Epidermal melanocyte (primary cell): ENCODE measurements around the gene PDZRN4.
"Not testable (repeated sequence)": the region's sequence is repeated elsewhere in the genome, so short reads cannot be mapped to it uniquely, and the experiment has no call there.

Source experiments
- DNase-seq: peaks from one replicate; pipeline ENCODE4 v3.0.0; 2011; ENCODE audit warnings: low spot score; ENCODE audit not compliant: insufficient read length

The PDZRN4 gene

DNA sequence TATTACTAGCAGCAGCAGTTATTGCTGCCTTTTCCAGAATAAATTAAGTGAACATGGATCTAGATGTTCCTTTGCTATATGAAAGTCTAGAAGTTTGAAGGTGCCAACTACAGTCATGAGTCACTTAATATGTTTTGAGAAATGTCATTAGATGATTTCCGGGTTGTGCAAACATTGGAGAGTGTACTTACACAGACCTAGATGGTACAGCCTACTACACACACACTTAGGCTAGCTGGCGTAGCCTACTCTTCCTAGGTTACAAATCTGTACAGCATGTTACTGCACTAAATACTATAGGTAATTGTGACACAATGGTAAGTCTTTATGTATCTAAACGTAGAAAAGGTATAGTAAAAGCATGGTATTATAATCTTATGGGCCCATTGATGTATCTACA, 368.1 kb downstream of the PDZRN4 start:
- no peak for DNase-seq

DNA sequence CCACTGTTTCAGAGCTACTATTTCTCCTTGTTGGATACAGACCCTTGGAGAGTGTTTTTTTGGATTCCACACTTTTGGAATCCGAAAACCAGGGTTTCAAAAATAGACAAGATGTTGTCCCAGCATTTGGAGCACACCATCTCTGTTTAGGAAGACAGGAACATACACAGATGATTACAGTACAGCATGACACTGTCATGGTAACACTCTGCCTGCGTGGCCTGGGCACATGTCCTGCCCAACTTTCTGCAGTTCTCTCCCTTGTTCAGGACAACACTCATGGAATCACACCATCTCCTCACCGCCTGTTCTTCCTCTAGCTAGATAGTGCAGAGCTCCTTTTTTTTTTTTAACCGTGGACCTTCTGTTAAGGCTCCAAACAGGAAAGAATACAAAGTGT, 369.2 kb downstream of the PDZRN4 start:
- no peak for DNase-seq

DNA sequence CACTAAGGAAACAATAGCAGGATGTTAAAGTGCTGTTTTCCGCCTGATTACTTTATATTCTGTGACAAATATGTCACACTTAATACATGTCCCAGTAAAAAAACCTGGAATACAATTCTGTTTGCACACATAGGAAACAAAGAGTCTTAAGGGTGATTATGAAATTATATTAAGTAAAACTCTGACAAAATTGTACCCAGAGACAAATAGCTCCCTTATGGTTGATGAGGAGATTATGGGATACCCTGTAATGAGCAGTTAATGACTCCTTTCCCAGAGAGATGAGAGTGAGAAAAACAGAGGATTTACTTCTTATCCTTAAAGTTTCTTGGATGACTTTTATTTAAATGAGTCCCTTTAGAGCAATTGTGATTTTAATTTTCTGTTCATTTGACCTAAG, 370.6 kb downstream of the PDZRN4 start:
- DNase-seq, result no peak

DNA sequence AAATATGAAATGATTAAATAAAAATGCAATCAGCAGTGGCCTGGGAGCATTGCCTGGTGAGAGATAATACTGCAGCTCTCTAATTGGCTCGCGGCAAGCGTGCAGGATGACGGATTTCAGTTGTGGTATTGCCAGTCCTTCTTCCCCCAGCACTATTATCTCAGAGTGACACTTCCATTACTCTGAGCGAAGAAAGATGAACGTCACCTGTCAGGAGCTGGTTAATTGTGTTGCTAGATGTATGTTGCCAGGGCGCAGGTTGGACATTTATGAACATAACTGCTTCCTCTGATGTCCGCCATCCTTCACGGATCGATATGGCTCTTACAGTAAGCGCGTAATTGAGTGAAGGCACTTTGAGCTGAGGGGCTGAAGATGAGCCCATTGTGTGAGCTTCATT, 374.9 kb downstream of the PDZRN4 start:
- no peak for DNase-seq

DNA sequence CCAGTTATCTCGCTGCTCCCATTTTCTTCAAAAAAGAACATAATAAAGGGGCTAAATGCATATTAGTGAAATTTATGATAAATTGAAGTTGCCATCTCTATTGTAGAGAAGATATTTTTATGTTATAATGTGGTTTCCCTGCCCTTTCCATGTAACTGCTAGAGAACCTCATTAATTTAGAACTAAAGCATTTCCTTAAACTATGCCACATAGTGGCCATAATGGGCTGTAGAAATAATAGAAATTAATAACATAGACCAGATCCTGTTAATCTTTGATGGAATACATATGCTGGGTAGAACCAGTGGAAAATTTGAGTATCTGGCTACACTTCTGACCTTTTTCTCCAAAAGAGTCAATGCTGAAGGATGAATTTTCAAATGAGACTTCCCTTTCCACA, 376.7 kb downstream of the PDZRN4 start:
- no peak for DNase-seq

DNA sequence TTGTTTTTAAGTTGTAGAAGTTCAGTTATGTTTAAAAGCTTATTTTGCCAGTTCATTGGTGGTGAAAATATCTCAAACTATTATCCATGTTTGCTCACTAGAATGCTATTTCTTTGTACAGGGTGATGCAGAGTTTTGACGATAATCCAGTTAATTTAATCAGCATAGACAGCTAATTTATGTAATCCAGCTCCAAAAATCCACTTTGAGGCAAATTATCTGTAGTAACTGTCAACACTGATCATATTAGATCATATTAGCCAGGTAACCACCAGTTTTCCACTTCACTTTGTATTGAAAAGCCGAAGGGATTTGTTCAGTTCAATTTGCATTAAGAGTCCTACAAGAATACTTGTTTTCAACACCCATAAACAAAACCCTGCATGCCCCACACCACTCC, 378.6 kb downstream of the PDZRN4 start:
- no peak for DNase-seq

DNA sequence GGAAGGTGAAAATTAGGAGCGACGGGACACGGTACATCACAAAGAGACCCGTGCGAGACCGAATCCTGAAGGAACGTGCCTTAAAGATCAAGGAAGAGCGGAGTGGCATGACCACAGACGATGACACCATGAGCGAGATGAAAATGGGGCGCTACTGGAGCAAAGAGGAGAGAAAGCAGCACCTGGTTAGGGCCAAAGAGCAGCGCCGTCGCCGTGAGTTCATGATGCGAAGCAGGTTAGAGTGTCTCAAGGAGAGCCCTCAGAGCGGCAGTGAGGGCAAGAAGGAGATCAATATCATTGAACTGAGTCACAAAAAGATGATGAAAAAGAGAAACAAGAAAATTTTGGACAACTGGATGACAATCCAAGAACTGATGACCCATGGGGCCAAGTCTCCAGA, 385.3 kb downstream of the PDZRN4 start:
- no peak for DNase-seq

DNA sequence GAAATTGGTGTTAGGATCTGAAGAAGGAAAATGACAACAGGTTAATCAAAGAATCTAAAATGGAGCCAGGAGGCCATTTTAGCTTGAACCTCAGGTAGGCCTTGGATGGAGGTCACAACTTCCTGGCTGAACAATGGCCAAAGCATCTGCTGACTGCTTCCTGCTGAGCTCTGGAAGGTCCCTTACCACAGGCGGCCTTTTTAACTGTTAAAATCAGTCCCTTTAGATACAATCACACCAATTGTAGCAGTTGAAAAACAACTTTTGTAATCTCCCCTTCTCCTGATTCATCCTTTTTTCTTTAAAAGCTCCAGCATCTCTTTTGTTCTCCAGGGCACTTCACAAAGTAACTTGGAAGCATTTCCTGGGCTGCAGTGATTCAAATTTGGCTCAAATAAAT, 388.8 kb downstream of the PDZRN4 start:
- no peak for DNase-seq

DNA sequence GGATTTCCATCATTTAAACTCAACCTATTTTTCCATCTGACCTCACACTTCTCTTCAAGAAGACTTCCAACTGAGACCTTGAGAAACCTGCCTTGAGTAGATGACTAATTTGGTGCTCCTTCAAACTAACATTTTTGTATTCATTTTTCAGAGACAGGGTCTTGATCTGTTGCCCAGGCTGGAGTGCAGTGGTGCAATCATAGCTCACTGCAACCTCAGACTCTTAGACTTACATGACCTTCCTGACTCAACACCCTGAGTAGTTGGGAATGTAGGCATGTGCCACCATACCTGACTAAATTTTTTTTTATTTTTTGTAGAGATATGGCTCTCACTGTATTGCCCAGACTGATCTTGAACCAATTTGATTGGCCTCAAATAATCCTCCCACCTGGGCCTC, 389.9 kb downstream of the PDZRN4 start:
- DNase-seq, result no peak

DNA sequence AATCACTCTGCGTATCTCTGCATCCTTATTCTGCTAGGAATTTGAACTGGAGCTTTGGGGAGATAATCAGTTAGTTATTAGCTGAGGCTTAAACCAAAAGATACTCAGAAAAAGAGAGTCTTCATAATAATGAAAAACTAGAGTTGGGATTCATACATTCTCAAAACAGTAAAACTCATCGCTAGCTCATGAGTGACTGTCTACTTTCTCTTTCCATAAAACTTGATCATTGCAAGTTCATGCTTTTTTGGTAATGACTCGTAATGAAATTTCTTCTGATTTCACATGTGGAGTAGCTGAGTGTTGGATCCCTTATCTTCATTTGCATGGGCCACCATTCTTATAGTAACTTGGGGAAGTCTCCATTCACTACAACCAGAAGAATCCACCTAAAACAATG, 397.7 kb downstream of the PDZRN4 start:
- DNase-seq, result no peak

DNA sequence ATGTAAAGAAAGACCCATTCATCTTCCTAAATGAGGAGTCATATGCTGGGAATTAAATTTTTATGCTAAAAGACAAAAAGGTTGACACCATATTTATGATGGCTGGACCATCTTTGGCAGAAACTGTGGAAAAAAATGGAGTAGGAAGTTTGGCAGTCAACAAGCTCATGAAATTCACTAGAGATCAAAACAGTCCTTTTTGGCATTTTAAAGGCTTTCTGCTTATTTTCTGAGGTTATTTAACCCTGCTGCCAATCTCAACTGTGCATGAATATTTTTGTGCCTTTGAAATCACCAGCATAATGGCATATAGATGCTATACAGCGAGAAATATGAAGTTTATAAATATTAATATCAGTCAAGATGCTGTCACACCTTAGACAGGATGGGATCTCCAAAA, 399.5 kb downstream of the PDZRN4 start:
- no peak for DNase-seq

DNA sequence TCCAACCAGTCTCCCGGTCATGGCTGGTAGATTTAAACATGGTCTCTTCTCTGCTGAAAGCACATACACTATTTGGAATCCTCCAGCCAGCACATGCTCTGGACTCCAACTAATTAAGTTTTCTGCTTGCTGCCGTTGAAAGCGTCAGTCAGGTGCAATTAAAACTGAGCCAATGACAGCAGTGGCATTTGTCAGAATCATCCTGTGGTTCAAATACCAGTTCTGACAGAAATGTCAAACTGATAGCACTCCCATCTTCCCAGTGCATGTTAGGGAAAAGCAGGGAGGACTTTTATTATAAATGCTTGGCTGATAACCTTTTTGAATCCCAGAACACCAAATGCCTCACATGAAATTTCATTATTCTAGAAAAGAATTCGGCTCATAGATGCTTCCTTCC, 401.8 kb downstream of the PDZRN4 start:
- DNase-seq, result no peak

DNA sequence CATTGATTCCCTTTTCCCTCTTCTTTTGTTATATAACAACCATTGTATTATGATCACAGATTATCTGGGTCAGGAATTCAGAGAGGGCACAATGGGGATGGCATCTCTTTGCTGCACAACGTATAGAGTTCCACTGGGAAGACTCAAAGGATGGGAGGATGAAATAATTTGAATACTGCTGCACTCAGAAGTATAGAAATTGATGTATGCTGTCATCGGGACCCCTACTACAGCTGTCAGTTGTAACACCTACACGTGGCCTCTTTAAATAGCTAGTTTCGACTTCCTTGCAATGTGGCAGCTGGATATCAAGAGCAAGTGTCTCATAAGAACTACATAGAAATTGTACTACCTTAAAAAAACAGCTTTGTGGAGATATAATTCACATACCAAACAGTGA, 408.1 kb downstream of the PDZRN4 start:
- no peak for DNase-seq

DNA sequence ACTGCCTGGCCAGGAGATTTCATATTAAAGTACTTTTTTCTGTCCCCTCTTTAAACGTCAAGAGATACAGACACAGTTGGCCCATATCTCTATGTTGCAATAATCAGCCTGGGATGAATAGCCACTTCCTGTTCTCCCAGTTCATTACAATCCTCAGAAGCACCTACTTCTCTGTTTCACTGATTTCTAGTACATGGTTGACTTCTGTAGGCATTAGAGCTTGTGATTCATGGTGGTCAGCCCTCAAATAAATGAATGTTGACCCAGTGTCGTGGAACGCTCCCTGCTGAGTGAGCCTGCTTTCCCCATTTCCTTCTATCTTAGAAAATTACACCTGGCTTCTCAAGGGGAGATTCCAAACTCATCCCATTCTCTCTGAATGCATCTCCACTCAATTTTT, 416.7 kb downstream of the PDZRN4 start:
- DNase-seq, result no peak

DNA sequence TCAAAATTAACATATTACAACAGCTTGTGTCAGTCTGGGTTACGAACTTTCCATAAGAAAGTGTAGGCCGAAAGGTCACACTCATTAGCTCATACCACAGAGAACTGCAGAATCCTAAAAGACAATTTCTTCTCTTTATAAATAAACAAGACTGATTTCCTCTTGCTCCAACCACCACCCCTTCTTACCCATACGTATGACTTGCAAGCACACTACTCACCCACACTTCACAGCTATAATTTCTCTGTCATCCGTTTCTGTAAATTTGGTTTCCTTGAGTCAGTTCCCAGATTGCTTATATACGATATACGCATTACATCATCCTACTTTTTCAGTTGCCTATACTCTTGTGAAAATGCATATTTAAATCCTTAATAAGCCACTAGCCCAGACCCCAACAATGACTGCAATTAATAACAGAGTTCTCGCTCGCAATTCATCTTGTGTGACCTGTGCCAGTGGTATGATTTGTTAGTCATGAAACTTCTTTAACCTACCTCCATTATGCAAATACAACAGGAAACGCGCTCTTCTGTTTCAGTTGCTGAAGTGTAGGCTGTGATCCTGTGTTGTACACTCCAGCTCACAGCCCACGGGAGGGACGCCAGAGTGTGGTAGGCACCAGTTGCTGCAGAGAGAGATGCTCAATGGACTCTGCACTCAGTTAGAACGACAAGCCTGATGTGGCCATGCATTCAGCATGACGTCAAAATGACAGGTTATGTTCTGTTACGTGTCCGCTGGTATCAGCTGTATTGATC, 417.6 kb downstream of the PDZRN4 start:
- DNase-seq, result no peak

DNA sequence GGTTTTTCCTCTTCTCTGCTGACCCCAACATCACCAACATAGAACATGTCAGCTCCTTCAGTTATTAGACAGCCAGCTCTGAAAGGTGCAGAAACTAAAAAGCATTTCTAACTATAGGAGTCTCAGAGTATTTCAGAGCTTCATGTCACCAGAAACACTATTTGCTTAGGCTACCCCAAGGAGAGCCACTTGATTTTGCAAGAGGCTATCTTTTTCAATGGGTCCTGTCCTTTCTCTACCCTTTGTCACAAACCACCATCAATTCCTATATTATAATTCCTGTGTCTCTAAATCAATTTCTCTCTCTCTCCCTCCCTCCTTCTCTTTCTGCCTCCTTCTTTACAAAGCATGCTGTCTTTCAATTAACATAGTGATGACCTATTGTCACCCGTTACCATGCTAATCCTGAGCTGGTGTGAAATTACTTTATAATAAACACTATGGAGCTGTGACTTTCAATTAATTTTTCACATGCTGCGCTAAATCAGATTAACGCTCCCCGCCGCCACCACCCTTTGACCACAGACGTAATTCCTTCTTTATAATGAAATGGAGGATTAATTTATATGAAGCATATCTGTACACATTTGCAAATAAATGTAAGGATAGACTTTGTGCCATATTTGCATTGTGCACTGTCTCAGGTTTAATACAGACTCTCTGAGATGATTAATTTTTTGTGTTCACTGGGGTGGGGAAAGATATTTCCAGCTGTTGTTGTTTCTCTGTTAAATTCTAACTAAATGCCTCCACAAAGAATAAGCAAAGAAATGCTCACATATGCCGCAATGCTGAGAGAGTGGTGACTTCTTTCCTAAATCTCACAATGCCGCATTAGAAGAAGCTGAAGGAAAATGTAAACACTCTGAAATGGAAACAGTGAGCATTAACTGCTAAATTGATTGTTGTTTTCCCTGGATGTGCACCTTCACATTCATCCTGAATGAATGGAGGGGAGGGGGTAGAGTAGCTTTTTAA, 418.6 kb downstream of the PDZRN4 start:
- DNase-seq, result no peak

DNA sequence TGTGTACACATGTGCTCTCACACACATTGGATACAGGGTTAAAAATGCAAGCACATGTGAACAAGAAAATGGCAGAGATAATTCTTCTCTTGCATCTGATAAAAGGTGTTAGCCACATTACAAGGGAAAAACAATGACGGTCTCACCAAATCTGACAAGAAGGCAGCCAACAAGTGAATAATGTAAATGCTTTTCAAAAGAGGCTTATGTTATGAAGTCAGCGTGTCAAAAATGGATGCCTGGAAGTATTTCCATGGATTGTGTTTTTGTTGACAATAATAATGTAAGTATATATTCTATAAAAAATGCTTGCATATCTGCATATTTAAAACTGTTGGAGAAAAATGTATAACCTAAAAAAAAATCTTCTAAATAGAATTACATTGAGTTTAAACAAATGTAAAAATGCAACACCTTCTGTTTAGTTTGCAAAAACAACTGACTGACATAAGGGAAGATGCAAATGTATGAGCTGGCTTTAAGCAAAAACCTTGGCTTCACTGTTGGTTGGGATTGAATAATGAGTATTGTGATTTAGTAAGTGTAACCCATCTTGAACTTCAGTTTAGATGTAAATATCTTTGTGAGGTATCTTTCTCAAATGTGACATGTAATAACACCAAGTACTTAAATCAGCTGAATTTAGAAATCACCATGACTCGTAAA, 424.9 kb downstream of the PDZRN4 start:
- no peak for DNase-seq

DNA sequence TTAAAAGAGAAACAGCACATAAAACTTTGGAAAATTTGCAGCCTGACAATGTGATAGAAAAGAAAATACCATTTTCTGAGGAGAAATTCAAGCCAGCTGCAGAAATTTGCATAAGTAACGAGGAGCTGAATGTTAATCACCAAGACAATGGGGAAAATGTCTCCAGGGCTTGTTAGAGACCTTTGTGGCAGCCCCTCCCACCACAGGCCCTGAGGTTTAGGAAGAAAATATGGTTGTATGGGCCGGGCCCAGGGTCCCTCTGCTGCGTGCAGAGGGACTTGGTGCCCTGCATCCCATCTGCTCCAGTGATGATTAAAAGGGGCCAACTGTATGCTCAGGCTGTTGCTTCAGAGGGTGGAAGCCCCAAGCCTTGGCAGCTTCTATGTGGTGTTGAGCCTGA, 427.1 kb downstream of the PDZRN4 start:
- DNase-seq, result not testable (repeated sequence)

DNA sequence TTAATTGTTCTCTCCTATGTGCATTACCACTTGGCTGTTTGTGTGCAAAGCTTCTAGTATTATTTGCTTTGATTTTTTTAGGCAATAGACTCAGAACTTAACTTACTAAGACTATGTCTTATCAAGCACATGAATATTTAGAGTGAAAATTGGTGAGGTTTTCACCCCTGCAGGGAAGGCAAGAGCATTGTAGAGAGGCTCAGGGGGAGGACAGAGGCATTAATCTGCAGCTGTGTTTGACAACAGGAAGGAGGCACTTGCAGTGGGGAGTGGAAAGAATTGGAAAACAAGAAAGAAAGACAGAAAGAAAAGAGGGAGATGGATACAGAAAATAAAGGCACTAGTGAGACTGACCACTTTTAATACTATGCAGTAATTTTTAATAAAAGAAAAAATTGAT, 431.6 kb downstream of the PDZRN4 start:
- no peak for DNase-seq

DNA sequence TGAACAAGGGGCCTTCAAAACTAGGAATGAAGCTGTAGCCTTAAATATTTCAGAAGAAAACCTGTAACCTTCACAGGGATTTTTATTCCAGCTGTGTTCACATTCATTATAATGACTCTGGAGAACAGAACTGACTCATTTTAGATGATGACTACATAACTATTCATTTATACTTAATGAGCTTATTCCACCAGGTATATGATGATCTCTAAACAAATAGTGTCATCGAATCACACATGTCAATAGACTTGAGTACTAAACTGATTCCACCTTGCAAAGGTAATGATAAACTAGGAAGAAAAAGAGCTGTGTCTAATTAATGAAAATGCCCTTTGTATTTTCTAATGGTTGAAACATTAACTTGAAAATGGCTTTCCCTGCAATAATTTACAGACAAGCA, 433.2 kb downstream of the PDZRN4 start:
- no peak for DNase-seq
